Adrenal gland (tissue), 5 donors: ENCODE data around the gene POLD3.

Experiments used
- CTCF ChIP-seq, 6 experiments: fragments of 450-650 bp in 4 of 6; fragments of 200-600 bp in 2 of 6; sonication (generic) in 1 of 6; IDR thresholded peaks; 1 replicate in 5 of 6; 2 replicates in 1 of 6; pipeline versions ENCODE4 v1.5.1 to v1.8.0; 2016 to 2021; ENCODE audit warnings: antibody characterized with exemption in 6 of 6, mild to moderate bottlenecking in 2 of 6, moderate library complexity in 1 of 6
- POLR2A ChIP-seq, 2 donors: fragments of 450-650 bp; IDR thresholded peaks; one replicate each; pipeline ENCODE4 v1.6.1; 2017; ENCODE audit warnings: antibody characterized with exemption in 2 of 2, mild to moderate bottlenecking in 2 of 2, moderate library complexity in 1 of 2
- donor health status: DM: no; HTN: no; CAD: no.

DNA sequence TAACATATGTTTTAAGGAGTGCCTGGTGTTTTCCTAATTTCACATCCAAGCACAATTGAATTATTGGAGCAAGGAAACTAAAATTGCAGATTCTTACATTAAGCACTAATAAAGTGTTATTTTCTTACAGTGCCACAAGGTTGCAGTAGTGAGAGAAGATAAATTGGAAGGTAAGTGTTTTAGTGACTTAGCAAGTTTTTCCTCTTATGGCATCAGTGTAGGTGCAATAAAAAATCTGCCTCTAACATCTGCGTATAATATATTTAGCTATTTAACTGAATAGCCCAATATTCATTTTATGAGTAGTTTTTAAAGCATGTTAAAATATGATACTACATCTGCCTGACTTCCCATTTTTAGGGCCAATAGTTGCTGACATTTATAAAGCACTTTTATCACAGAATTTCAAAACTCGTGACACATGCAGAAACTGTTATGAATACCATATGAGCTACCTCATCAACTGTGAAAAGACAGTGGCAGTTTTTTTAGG, 19.0 kb downstream of the POLD3 start:
- TF ChIP-seq CTCF (IDR thresholded peaks at IDR 0.05) = peak in 5 of 6 experiments; percentile 40 to 57 (median 50)
- no peak for TF ChIP-seq POLR2A (IDR thresholded peaks at IDR 0.05)
